ENCODE results near the gene DCX. TPM values are rescaled to one million over a fixed set of nuclear protein-coding genes. Genes with fewer than 3 reads are reported as not detected.

DCX gene
- total and polyA plus RNA-seq, 2 of the 4 experiments (the other 2 are of a cell fraction): not detected

- H3K4me2 ChIP-seq (ENCODE audit: low read depth, low read length): no peak overlapping the region
- TF ChIP-seq SMC3 (IDR thresholded peaks at IDR 0.05; ENCODE audit: low read depth, low read length): no peak
- TF ChIP-seq CHD1 (IDR thresholded peaks at IDR 0.05; ENCODE audit: low read depth, low read length): no peak
- no peak for TF ChIP-seq FOS (IDR thresholded peaks at IDR 0.05; ENCODE audit: low read depth, low read length)
- TF ChIP-seq ELK1 (IDR thresholded peaks at IDR 0.05; ENCODE audit: borderline replicate concordance, low read depth, low read length): no peak
- no peak for TF ChIP-seq NFE2L2 (IDR thresholded peaks at IDR 0.05; ENCODE audit: low read depth, low read length)
- TF ChIP-seq BHLHE40 (IDR thresholded peaks at IDR 0.05; ENCODE audit: low read depth, low read length): no peak
- TF ChIP-seq RFX5 (IDR thresholded peaks at IDR 0.05; ENCODE audit: low read depth, low read length): no peak
- no peak for TF ChIP-seq MAZ (IDR thresholded peaks at IDR 0.05; ENCODE audit: borderline replicate concordance, low read depth, low read length)
- TF ChIP-seq RAD21 (IDR thresholded peaks at IDR 0.05; ENCODE audit: low read length): no peak
- TF ChIP-seq RCOR1 (IDR thresholded peaks at IDR 0.05; ENCODE audit: insufficient replicate concordance, low read length): no peak
- TF ChIP-seq POLR2A (IDR thresholded peaks at IDR 0.05; ENCODE audit: low read depth, low read length): no peak
- no peak for TF ChIP-seq CEBPB (IDR thresholded peaks at IDR 0.05; ENCODE audit: low read depth, low read length)
- TF ChIP-seq USF2 (IDR thresholded peaks at IDR 0.05; ENCODE audit: low read depth, low read length): no peak
- TF ChIP-seq MAFK (IDR thresholded peaks at IDR 0.05; ENCODE audit: low read depth, low read length): no peak
- TF ChIP-seq MXI1 (IDR thresholded peaks at IDR 0.05; ENCODE audit: borderline replicate concordance, low read depth, low read length): no peak
- TF ChIP-seq CTCF (conservative IDR thresholded peaks at IDR 0.05; ENCODE audit: low read depth, low read length): no peak
- no peaks in the 10 kb centered on the region for H3K9me1 ChIP-seq (ENCODE audit: insufficient read depth, low read length)
- H3K23ac ChIP-seq (ENCODE audit: low read depth, low read length): no peak overlapping the region
- H3K4me1 ChIP-seq (ENCODE audit: control insufficient read depth, insufficient read depth, low read length): no peaks in the 10 kb centered on the region
- H4K20me1 ChIP-seq (ENCODE audit: insufficient read depth, low read length): no peaks in the 10 kb centered on the region
- no peak for DNase-seq
- no peak overlapping the region for H3K18ac ChIP-seq (ENCODE audit: low read depth, low read length)
- ChIA-PET CTCF (no interaction called here), POLR2A (ENCODE audit: unreplicated experiment) (no interaction called here)
- H2BK20ac ChIP-seq (ENCODE audit: low read depth, low read length): no peak overlapping the region
- no peak overlapping the region for H3K27ac ChIP-seq (ENCODE audit: insufficient read depth, low read length)
- H2AK5ac ChIP-seq (ENCODE audit: low read depth, low read length): no peak overlapping the region
- no peak overlapping the region for H2BK15ac ChIP-seq (ENCODE audit: low read depth, low read length)
- dilution Hi-C loops (cut with HindIII; ENCODE audit: low sequenced_read_pairs, unreplicated experiment): no loop called here
- H4K8ac ChIP-seq (ENCODE audit: low read depth in 2 of 2, low read length in 2 of 2): no peak overlapping the region
- H4K5ac ChIP-seq (ENCODE audit: low read depth, low read length): no peak overlapping the region
- no peak overlapping the region for H3K4me3 ChIP-seq (ENCODE audit: insufficient read depth, low read depth, low read length)
- H3K4ac ChIP-seq (ENCODE audit: low read depth, low read length): no peak overlapping the region
- intact Hi-C loops (cut with micrococcal nuclease): no loop called here
- no peaks in the 10 kb centered on the region for H3K36me3 ChIP-seq (ENCODE audit: control insufficient read depth, insufficient read depth, low read length)
- H3K79me1 ChIP-seq (ENCODE audit: low read depth in 1 of 2, low read length in 2 of 2): no peaks in the 10 kb centered on the region
- in situ Hi-C loops (cut with MboI; ENCODE audit: low sequenced_read_pairs): no loop called here
- no peak overlapping the region for H2BK5ac ChIP-seq (ENCODE audit: low read depth, low read length, poor library complexity, severe bottlenecking)
- no peaks in the 10 kb centered on the region for H3K9me3 ChIP-seq (ENCODE audit: control insufficient read depth, insufficient read depth, low read length)
- WGBS, 2 experiments (ENCODE audit: extremely low coverage in 2 of 2, insufficient read length in 1 of 2): no CpG with 5 or more reads among the region's 2 CpGs
- no peak for ATAC-seq (ENCODE audit: low read depth)
- no peak overlapping the region for H2AK9ac ChIP-seq (replicated peaks; ENCODE audit: low read depth, low read length, poor library complexity)
- H3K14ac ChIP-seq (replicated peaks; ENCODE audit: low read depth, low read length): no peak overlapping the region
- H3K56ac ChIP-seq (ENCODE audit: extremely low read depth, insufficient read depth, low read length): no peak overlapping the region
- no peak overlapping the region for H3K9ac ChIP-seq (ENCODE audit: low read depth, low read length)
- H4K91ac ChIP-seq (ENCODE audit: insufficient read depth, low read depth, low read length): no peak overlapping the region
- no peak overlapping the region for H2BK120ac ChIP-seq (ENCODE audit: low read depth, low read length)
- peaks cover 7% of the 10 kb centered on the region; the same call in 1 of the 2 replicates for H3K27me3 ChIP-seq (ENCODE audit: control insufficient read depth, insufficient read depth, low read length)
- no TSS peak for BruUV-seq (replicated peaks)
- no peak overlapping the region for H2AFZ ChIP-seq (replicated peaks; ENCODE audit: low read length, poor library complexity)
Observed at GRCh38 chrX:111355523-111356115, 56.4 kb downstream of the DCX start.

All from IMR-90 (cell line).